HG03066 (cell line): ENCODE measurements around the gene ADAMTS17.

Experiments
- ATAC-seq: cut with Tn5 transposase; IDR thresholded peaks from one replicate; pipeline ENCODE4 v1.9.1; 2021; ENCODE audit warnings: low read depth; ENCODE audit not compliant: unreplicated experiment

ADAMTS17 gene

GRCh38 chr15:100234158-100235029 lies 107.4 kb downstream of the ADAMTS17 start:
- no peak for ATAC-seq

- no peak for ATAC-seq
Measured at GRCh38 chr15:100230784-100231183, 111.0 kb downstream of the ADAMTS17 start.

GRCh38 chr15:100229181-100230163 lies 112.3 kb downstream of the ADAMTS17 start:
- no peak for ATAC-seq

- ATAC-seq: no peak
Measured at GRCh38 chr15:100227781-100228180, 114.0 kb downstream of the ADAMTS17 start.

DNA sequence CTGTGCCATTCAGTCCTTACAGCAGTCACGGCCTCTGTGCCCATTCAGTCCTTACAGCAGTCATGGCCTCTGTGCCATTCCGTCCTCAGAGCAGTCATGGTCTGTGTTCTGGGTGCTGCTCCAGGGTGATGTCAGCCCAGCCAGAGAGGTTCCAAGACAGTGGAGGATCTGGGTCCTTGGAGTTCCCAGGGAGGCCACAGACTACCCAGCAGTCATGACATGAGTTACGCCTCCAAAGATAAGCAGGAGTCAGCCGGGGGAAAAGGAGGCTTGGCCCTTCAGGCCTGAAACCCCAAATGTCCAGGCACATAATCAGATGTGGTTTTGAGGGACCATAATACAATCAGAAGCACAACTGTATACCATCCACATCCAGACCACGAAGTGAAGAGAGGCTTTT lies 115.7 kb downstream of the ADAMTS17 start:
- ATAC-seq: no peak

- ATAC-seq: no peak
Measured at GRCh38 chr15:100224206-100225185, 117.3 kb downstream of the ADAMTS17 start.

DNA sequence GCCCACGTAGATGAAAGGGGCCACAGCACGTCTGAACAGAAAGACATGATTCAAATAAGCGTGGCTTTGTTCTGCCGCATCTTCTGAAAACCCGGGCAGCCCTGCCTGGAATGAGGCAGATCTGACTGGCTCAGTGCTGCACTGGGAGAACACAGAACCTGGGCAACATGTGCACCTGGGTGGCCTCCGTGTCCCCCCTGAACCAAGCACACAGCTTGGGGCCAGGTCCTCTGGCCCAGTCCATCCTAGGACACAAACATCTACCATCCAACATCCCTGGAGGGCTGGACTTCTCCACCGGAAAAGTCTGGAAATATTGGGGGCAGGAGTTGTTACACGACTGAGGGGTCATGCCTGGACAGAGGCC lies 119.4 kb downstream of the ADAMTS17 start:
- no peak for ATAC-seq

GRCh38 chr15:100221471-100222348 lies 120.1 kb downstream of the ADAMTS17 start:
- no peak for ATAC-seq

DNA sequence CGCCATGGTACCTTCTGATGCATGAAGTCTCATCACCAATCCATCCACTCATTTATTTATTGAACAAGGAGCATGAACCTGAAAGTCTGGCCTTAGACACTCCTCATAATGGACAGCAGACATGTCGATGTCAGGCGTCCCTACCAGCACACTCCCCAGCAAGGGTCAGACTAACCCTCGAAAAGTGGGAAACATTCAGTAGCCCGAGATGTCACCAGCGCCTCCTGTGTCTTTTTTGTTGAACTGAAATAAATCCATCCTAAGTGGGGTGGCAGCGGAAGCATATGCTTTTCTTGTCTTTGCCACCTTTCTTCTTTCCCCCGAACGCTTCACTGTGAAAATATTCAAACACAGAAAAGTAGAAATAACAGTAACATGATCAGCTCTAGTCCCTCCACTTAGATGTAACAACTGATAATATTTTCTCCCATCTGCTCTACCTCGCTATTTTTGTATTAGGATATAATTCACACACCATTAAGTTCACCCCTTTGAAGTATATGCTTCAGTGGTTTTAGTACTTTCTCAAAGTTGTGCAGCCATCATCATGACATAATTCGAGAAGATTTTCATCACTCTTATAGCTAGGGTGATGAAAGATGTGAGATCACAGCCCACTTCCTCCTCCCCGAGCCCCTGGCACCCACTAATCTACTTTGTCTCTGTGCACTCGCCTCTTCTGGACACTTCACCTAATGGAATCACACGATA lies 121.6 kb downstream of the ADAMTS17 start:
- ATAC-seq: no peak

- ATAC-seq: no peak
Measured at GRCh38 chr15:100218434-100218833, 123.3 kb downstream of the ADAMTS17 start.

DNA sequence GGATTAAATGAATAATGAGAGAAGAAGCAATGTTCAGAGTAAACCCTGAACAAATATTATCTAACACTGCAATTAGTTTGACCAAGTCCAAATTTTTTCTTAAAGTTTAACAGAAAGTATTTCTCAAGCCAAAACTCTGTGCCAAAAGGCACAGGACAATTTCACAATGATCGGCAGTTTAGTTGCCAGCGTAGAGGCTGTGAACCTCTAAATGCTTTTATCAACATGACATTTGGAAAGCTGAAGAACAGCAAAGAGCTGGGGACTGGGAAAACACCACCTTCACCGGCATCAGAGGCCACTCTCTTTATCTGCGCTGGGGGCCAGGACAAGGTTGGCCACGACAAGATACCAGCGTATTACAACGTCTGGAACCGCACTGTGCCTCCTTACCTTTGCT lies 125.6 kb downstream of the ADAMTS17 start:
- no peak for ATAC-seq

GRCh38 chr15:100215843-100216169 lies 126.0 kb downstream of the ADAMTS17 start:
- no peak for ATAC-seq

DNA sequence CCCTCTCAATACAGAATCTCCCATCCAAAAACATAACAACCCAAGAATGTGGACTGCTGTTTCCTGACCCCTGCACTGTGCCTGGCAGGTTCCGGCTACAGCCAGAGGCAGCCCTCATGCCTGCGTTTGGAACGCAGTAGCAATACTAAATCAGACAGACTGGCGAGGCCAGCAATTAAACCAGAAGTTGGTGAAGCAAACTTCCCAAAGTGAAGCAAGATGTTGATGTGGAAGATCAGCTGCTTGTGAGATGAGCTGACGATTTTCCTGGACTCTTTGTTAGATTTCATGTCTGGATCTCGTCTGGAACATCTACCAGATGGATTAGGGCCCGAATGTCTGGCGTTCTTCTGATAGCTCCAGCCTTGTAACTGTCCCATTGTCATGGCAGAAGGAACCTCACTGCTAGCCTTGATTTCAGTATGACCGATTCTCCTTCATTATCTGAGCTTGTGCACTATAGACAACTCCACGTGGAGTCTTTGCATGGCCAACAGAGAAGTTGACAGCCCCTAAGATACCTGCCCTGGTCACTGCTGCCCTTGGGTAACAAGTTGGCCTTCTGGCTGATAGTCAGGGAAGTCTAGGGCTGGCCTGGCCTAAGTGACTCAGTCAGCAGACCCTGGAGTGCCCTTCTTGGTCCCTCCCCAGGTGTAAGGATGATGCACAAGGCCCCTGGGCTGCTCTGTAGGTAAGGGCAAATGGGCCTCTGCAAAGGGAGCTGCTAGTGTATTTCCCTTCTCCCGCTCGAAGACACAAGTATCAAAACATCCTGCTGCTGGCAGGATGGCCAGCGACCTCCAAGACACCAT lies 126.5 kb downstream of the ADAMTS17 start:
- no peak for ATAC-seq

GRCh38 chr15:100211855-100212850 lies 129.6 kb downstream of the ADAMTS17 start:
- ATAC-seq: no peak

DNA sequence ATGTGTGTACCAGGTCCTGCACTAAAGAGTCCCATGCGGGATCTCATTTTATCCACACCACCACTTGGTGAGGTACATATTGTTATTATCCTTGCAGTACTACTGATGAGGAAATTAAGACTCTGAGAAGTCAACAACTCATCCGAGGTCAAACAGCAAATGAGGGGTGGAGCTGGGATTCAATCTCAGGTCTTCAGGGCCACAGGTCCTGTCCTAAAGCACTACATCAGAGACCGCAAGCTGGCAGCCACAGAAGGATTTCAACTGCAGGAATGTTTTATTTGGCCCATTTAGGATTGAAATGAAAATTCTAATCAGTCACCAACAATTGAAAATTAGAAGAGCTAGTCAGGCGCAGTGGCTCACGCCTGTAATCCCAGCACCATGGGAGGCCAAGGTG lies 131.4 kb downstream of the ADAMTS17 start:
- ATAC-seq: no peak

DNA sequence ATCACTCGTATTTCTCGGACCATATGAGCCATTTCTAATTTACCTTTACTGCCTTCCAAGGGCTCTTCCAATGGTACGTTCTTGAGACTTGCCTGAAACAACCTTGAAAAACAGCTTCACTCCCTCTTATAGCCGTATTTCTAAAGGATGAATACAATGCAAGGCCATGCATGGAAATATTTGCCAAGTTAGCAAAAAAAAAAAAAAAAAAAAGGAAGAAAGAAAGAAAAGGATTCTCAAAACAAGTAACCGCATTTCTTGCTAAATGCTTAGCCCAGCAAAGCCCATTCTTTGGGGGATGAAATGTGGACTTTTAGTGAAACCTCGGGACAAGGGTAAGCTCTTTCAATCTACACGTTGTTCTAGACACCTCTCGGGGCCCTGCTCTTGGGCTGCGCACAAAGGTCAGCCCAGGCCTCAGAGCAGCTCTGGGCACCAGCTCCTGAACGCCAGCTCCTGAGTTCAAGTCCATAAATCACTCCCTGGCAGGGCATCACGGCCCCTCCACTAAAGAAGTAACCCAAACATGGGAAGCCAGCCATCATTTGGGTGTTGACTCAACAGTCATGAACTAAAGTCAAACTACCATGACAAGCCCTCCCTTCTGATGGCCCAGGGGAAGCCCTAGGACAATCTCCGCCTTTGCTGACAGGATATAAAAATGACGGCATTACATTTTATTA lies 132.7 kb downstream of the ADAMTS17 start:
- no peak for ATAC-seq
